GM21390 (cell line): ENCODE results near the gene TXNDC8.
A peak's percentile ranks its signal among the peaks of the same experiment; 100 is the strongest.

Experiments used
- ATAC-seq: cut with Tn5 transposase; IDR thresholded peaks from one replicate; pipeline ENCODE4 v1.9.1; 2021; ENCODE audit not compliant: unreplicated experiment

Gene TXNDC8

GRCh38 chr9:110282739-110283081, 55.0 kb downstream of the TXNDC8 start:
- ATAC-seq = no peak

GRCh38 chr9:110282018-110282738, 55.5 kb downstream of the TXNDC8 start:
- ATAC-seq = no peak

- ATAC-seq = no peak
These were observed 59.5 kb downstream of the TXNDC8 start for GRCh38 chr9:110278080-110278707.

DNA sequence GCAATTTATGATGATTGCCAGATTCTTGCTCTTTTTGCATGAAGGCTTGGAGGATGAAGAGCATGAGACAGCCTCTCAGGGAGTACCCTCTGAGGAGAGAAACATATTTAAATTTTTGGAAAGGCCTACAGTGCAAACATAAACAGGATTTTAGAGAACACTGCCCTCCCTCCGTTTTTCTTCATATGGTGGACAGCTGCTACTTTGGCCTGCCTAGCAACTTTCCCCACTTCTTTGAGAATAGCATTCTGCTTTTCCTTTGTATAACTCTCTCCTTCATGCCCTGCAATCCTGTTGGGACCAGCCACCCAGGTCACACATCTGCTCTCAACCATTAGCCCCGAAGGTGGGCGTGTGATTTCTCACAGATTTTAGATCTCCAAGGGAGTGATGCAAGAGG, 60.9 kb downstream of the TXNDC8 start:
- ATAC-seq = no peak

- no peak for ATAC-seq
These were observed 67.3 kb downstream of the TXNDC8 start for GRCh38 chr9:110270211-110270995.

- no peak for ATAC-seq
These were observed 70.9 kb downstream of the TXNDC8 start for GRCh38 chr9:110266795-110267194.

DNA sequence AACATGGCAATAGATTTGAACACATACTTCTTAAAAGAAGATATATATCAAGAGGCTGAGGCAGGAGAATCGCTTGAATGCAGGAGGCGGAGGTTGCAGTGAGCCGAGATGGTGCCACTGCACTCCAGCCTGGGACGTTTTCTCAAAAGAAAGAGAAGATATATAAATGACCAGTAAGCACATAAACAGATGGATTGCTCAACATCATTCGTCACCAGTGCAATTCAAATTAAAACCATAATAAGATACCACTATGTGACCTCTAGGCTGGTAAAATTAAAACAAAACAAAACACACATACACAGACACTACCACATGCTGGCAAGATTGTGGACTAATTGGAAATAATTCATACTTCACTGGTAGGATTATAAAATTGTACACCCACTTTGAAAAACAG, 76.0 kb downstream of the TXNDC8 start:
- no peak for ATAC-seq

DNA sequence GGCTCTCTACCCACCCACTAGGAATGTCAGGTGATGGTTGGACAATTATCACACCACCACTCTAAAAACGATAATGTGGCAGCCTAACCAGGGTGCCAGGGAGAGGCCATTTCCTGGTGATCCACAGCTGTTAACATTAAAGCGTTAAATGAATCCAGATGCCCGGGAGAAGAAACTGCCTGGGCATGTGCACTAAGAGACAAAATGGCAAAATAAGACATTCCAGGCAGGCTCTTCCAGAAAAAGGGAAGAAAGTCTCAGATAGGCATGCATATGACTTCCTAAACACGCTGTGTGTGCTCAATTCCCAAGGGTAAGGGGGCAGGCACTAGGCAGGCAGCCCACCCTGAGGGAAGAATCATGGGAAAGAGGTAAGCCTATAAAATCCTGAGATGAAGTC, 76.8 kb downstream of the TXNDC8 start:
- ATAC-seq = no peak

- no peak for ATAC-seq
These were observed 78.1 kb downstream of the TXNDC8 start for GRCh38 chr9:110259566-110259965.

DNA sequence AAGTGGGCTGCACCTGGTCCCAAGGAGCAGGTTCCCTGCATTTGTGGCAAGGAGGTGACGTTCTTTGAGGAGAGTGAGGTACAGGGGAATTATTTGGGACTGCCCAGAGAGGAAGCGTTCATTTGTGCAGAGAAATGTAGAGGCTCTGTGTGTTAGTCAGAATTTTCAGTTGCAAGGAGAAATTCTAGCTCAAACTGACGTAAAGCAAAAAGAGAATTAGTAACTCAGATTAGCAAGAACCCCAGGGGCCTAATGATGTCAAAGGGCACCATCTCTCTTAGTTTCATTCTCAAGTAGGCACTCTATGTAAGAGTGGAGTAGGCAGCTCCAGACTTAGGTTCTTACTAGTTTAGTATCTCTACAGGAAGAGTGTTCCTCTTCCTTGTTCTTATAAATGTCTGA, 79.0 kb downstream of the TXNDC8 start:
- no peak for ATAC-seq

DNA sequence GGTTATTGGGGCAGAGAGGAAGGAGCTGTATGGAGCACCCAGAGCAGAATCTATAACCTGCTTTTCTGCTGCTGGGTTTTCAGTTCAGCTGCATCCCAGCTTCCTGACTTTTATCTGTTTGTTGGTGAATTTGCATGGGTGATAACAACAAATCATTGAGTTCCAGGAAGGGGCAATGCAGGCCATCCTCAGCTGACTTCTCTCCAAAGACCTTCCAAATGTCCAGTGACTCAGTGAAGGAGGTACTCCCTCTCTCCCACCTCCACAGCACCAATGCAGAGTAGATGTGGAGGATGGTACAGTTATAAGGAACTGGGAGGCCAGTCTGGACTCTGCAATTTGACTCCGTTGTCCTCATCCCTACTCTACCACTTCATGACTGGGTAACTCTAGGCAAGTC, 79.7 kb downstream of the TXNDC8 start:
- no peak for ATAC-seq

DNA sequence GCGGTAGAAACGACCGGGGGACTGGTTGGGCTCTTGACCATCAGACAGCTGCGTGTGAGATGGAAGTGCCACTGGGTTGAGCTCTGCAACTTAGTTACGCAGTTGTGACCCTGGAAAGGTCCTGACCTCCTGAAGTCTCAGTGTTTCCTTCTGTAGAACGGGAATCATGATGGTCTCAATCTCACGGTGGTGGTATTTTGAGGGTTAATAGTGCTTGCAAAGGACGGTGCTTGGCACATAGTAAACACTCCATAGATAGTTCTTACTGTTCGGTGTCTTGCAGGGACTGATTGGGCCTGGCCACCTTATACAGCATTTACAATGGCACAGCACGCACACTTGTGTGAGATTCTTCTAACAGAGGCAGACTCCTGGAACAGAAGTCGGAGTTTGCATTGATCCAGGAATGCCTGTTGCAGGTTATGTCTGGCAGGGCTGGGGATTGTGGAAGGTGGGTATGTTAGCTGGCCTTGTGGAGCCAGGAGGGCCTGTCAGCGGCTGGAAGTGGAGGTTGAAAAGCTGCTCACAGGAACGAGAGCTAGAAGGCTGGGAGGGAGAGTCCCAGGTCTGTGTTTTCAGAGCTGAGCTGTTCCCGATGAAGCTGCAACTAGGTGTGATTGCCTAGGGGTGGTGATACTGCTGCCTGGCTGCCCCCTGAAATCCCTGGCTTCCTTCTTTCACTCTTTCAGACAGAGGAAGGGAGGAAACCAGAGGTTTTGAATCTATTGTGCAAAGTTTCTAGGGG, 80.4 kb downstream of the TXNDC8 start:
- peak; percentile 4 for ATAC-seq

DNA sequence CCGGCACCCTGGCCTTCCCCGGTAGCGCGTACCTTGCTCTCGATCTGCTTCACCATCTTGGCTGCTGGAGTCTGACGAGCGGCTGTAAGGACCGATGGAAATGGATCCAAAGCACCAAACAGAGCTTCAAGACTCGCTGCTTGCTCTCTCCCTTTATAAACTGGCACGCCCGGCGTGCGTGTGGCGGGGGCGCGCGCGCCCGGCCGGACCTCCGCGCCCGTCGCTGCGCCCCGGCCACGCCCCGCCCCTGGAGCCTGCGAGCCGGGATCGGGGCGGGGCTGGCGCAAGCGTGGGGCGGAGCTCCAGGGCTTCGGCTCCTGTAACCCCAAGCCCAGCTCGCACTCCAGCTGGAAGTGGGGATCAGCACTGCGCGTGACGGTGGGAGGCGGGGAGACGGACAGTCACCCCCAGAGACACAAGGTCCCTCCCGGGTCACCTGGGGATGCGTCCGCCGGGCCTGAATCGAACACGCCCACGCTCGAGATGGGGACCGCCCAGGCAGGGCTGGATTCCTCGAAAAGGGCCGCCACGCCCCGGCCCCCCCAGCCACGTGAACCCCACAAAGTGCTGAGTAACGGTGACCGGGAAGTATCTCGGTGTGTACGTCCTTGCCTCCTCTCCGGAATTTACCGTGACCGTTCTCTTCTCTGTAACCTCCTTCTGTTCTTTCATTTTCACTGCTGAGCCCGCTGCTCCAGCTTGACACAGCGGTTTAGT, 81.1 kb downstream of the TXNDC8 start, which contains the start of gene TXN:
Gene TXN (minus strand): TSS at position 128 of the 717 bp plus-strand sequence. CDS start 72 bp downstream, at position 56.
- peak; percentile 72 for ATAC-seq

- peak; percentile 18 for ATAC-seq
These were observed 81.9 kb downstream of the TXNDC8 start for GRCh38 chr9:110255463-110256379.

DNA sequence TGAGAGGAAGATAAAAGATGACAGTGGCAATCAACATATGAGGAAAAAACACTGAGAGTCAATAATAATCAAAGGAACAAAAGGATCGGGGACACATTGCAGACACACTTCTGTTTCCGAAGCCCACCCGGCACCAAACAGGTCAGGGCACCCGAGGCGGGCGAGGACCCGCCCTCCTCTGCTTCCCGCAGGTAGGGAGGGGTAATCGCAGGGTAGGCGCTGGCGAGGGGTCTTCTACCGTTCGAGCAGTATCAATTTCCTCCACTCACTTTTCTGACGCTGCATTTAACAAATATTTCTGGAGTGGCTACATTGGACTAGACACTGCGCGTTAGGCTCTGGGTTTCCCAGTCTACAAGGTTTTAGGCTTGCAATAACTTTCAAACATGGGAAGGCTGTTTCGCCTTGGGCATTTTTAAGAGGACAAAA, 82.6 kb downstream of the TXNDC8 start:
- ATAC-seq = no peak

GRCh38 chr9:110254500-110254899, 83.2 kb downstream of the TXNDC8 start:
- no peak for ATAC-seq
